ENCODE data around the gene NTM. TPM values are rescaled to one million over a fixed set of nuclear protein-coding genes. Genes with fewer than 3 reads are reported as not detected.

Gene NTM
- total RNA-seq, 3 donors from 2014 or later = 0.66 to 9.0 (median 1.0) TPM

- TF ChIP-seq CTCF (IDR thresholded peaks at IDR 0.05) (no peak), POLR2A (IDR thresholded peaks at IDR 0.05) (no peak), POLR2AphosphoS5 (IDR thresholded peaks at IDR 0.05) (no peak)
- intact Hi-C loops (cut with DNase I; ENCODE audit: low total_unique reads) = loop anchor here (5.0 kb wide), 1 partner anchor 56 kb away; no protein-coding TSS in a partner anchor
- no peak overlapping the region for H3K27ac ChIP-seq
- no peaks in the 10 kb centered on the region for H3K27me3 ChIP-seq
- H3K9me3 ChIP-seq = no peaks in the 10 kb centered on the region
- no peak for DNase-seq (ENCODE audit: low spot score in 2 of 2)
- no peak overlapping the region for H3K4me3 ChIP-seq
- no peaks in the 10 kb centered on the region for H3K4me1 ChIP-seq
- H3K36me3 ChIP-seq = no peaks in the 10 kb centered on the region
Observed at GRCh38 chr11:131356206-131356605, 14.2 kb upstream of the NTM start.

GRCh38 chr11:131365329-131365930, 5.0 kb upstream of the NTM start:
- H3K27me3 ChIP-seq = no peaks in the 10 kb centered on the region
- no peaks in the 10 kb centered on the region for H3K4me1 ChIP-seq
- intact Hi-C loops (cut with DNase I; ENCODE audit: low total_unique reads) = no loop called here
- no peak for DNase-seq (ENCODE audit: low spot score in 2 of 2)
- no peak for TF ChIP-seq POLR2A (IDR thresholded peaks at IDR 0.05)
- TF ChIP-seq POLR2AphosphoS5 (IDR thresholded peaks at IDR 0.05) = no peak
- TF ChIP-seq CTCF (IDR thresholded peaks at IDR 0.05) = no peak
- H3K36me3 ChIP-seq = no peaks in the 10 kb centered on the region
- no peak overlapping the region for H3K27ac ChIP-seq
- H3K4me3 ChIP-seq = no peak overlapping the region
- H3K9me3 ChIP-seq = no peaks in the 10 kb centered on the region

- Histone ChIP-seq H3K27me3 (peaks cover 0 to 39% of the 10 kb centered on the region in 2 donors), H3K4me3 (peak overlapping the region; percentile 21 to 48 (median 31)), H3K9me3 (no peaks in the 10 kb centered on the region), H3K4me1 (no peaks in the 10 kb centered on the region), H3K27ac (no peak overlapping the region), H3K36me3 (no peaks in the 10 kb centered on the region)
- TF ChIP-seq CTCF (IDR thresholded peaks at IDR 0.05) = no peak
- no peak for TF ChIP-seq POLR2A (IDR thresholded peaks at IDR 0.05)
- no peak for TF ChIP-seq POLR2AphosphoS5 (IDR thresholded peaks at IDR 0.05)
- DNase-seq (ENCODE audit: low spot score in 2 of 2) = no peak
- intact Hi-C loops (cut with DNase I; ENCODE audit: low total_unique reads) = no loop called here
Observed at GRCh38 chr11:131370901-131371790, 731 bp downstream of the NTM start.

- Histone ChIP-seq H3K4me1 (no peaks in the 10 kb centered on the region), H3K27me3 (peaks cover 0 to 39% of the 10 kb centered on the region in 2 donors), H3K36me3 (no peaks in the 10 kb centered on the region), H3K4me3 (peak overlapping the region; percentile 21 to 48 (median 31)), H3K9me3 (no peaks in the 10 kb centered on the region), H3K27ac (no peak overlapping the region)
- TF ChIP-seq CTCF (IDR thresholded peaks at IDR 0.05) (no peak), POLR2AphosphoS5 (IDR thresholded peaks at IDR 0.05) (no peak), POLR2A (IDR thresholded peaks at IDR 0.05) (no peak)
- DNase-seq (ENCODE audit: low spot score in 2 of 2) = no peak
- intact Hi-C loops (cut with DNase I; ENCODE audit: low total_unique reads) = no loop called here
Observed at GRCh38 chr11:131371791-131372104, 1.3 kb downstream of the NTM start.

All from breast epithelium (tissue), 4 donors.